HG03571 (cell line): Measurements from ENCODE around the gene PRKAG3.
"Not testable (repeated sequence)": the region's sequence is repeated elsewhere in the genome, so short reads cannot be mapped to it uniquely, and the experiment has no call there.

Experiments
- ATAC-seq: cut with Tn5 transposase; IDR thresholded peaks from one replicate; pipeline ENCODE4 v1.9.1; 2021; ENCODE audit not compliant: unreplicated experiment

Gene PRKAG3

GRCh38 chr2:218863021-218863520 lies 31.5 kb upstream of the PRKAG3 start:
- no peak for ATAC-seq

GRCh38 chr2:218861645-218862318 lies 30.2 kb upstream of the PRKAG3 start:
- no peak for ATAC-seq

GRCh38 chr2:218860950-218861381 lies 29.4 kb upstream of the PRKAG3 start:
- no peak for ATAC-seq

- no peak for ATAC-seq
Measured at GRCh38 chr2:218859988-218860831, 28.6 kb upstream of the PRKAG3 start.

GRCh38 chr2:218859556-218859987 lies 28.0 kb upstream of the PRKAG3 start, which contains the start of gene WNT6:
WNT6 (plus strand) TSS chr2:218859805; CDS start chr2:218860038, 233 bp downstream.
- ATAC-seq, result no peak

GRCh38 chr2:218858671-218859555 lies 27.3 kb upstream of the PRKAG3 start:
- no peak for ATAC-seq

GRCh38 chr2:218858138-218858445 lies 26.5 kb upstream of the PRKAG3 start:
- no peak for ATAC-seq

- ATAC-seq, result no peak
Measured at GRCh38 chr2:218857371-218858137, 26.0 kb upstream of the PRKAG3 start.

- no peak for ATAC-seq
Measured at GRCh38 chr2:218856896-218857243, 25.3 kb upstream of the PRKAG3 start.

- ATAC-seq, result no peak
Measured at GRCh38 chr2:218856167-218856895, 24.7 kb upstream of the PRKAG3 start.

GRCh38 chr2:218855305-218856166 lies 23.9 kb upstream of the PRKAG3 start:
- no peak for ATAC-seq

GRCh38 chr2:218854860-218855259 lies 23.3 kb upstream of the PRKAG3 start:
- ATAC-seq, result no peak

GRCh38 chr2:218853766-218854165 lies 22.2 kb upstream of the PRKAG3 start:
- no peak for ATAC-seq

GRCh38 chr2:218852911-218853667 lies 21.5 kb upstream of the PRKAG3 start:
- ATAC-seq, result no peak

- no peak for ATAC-seq
Measured at GRCh38 chr2:218851286-218851685, 19.7 kb upstream of the PRKAG3 start.

- ATAC-seq, result no peak
Measured at GRCh38 chr2:218850796-218851195, 19.2 kb upstream of the PRKAG3 start.

- ATAC-seq, result no peak
Measured at GRCh38 chr2:218849721-218850120, 18.1 kb upstream of the PRKAG3 start.

- ATAC-seq, result not testable (repeated sequence)
Measured at GRCh38 chr2:218846963-218847362, 15.4 kb upstream of the PRKAG3 start.
